NT2/D1 (cell line): ENCODE data around the gene DCUN1D4.

Source experiments
- SUZ12 ChIP-seq: IDR thresholded peaks from 2 replicates; pipeline ENCODE4 v1.6.1; 2011; ENCODE audit not compliant: insufficient read length, insufficient read depth; ENCODE audit errors: extremely low read depth
- YY1 ChIP-seq: IDR thresholded peaks from 2 replicates; pipeline ENCODE4 v1.6.1; 2011; ENCODE audit not compliant: insufficient read length, insufficient read depth

DNA sequence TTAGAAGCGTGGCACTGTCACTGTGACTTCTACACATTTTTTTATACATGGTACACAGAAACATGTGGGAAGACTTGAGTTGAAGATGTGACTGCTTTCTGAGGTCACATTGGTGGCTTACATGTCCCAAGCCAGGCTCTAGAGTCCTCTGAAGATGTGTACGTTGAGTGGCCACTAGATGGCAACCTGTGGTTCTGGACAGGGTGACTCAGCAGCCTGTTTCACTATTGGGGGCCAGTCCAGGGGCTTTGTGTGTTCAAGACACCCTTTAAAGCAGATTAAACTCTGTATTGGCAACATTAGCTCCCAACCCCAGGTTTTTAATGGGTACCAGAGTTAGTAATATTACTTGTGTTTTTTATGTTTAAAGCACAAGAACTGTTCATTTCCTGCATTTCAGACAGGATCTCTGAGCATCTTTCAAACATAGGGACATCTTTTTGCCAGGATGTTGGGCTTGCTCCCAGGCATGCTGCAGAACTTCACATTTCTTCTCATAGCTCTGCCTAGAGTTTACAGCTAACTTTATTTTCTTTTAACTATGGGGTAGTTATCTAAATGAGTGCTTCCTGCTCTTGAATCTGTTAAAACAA lies 53.0 kb downstream of the DCUN1D4 start:
- TF ChIP-seq YY1 (no peak), SUZ12 (no peak)
